Body of pancreas (tissue), 4 donors: Measurements from ENCODE around the gene SEMA3D.

Experiments
- POLR2A ChIP-seq, 3 donors: fragments of 450-650 bp; IDR thresholded peaks; one replicate each; pipeline ENCODE4 v1.6.1; 2016; ENCODE audit warnings: antibody characterized with exemption in 3 of 3, mild to moderate bottlenecking in 2 of 3
- TF ChIP-seq, protein P1 (sequence below), 7 experiments: fragments of 450-650 bp in 4 of 7; fragments of 200-600 bp in 3 of 7; sonication (generic) in 3 of 7; IDR thresholded peaks; one replicate each; pipeline ENCODE4 v1.5.1; 2016 to 2019; ENCODE audit warnings: antibody characterized with exemption in 7 of 7

GRCh38 chr7:85038466-85038865, 148.4 kb downstream of the SEMA3D start:
- TF ChIP-seq, protein P1, sequence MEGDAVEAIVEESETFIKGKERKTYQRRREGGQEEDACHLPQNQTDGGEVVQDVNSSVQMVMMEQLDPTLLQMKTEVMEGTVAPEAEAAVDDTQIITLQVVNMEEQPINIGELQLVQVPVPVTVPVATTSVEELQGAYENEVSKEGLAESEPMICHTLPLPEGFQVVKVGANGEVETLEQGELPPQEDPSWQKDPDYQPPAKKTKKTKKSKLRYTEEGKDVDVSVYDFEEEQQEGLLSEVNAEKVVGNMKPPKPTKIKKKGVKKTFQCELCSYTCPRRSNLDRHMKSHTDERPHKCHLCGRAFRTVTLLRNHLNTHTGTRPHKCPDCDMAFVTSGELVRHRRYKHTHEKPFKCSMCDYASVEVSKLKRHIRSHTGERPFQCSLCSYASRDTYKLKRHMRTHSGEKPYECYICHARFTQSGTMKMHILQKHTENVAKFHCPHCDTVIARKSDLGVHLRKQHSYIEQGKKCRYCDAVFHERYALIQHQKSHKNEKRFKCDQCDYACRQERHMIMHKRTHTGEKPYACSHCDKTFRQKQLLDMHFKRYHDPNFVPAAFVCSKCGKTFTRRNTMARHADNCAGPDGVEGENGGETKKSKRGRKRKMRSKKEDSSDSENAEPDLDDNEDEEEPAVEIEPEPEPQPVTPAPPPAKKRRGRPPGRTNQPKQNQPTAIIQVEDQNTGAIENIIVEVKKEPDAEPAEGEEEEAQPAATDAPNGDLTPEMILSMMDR (IDR thresholded peaks at IDR 0.05), result no peak
- no peak for TF ChIP-seq POLR2A (IDR thresholded peaks at IDR 0.05)
